ENCODE measurements around the gene REV1. TPM values are rescaled to one million over a fixed set of nuclear protein-coding genes. Genes with fewer than 3 reads are reported as not detected.
A peak's percentile ranks its signal among the peaks of the same experiment; 100 is the strongest.
"Not testable (repeated sequence)": the region's sequence is repeated elsewhere in the genome, so short reads cannot be mapped to it uniquely, and the experiment has no call there.

Gene REV1
- total RNA-seq, 1 donor from 2014 or later = 55.3 TPM

DNA sequence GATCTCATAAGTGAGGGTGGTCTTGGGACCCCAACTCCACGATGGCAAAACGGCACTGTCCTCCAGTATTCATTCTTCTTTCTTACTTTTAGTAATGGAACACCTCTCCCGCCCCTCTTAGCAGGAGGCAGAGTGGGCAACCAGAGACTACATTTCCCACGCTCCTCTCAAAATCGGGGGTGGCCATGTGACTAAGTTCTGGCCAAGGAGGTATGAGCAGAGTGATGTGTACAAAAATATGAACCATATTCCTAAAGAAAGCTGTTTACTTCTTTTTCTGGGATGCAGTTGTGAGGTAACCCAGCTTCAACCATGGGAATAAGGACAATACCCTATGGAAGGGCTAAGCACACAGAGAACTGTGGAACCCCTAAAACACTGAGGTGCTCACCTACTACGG is 12.8 kb downstream of the REV1 start:
- intact Hi-C loops (cut with DNase I) = no loop called here
- Histone ChIP-seq H3K36me3 (no peaks in the 10 kb centered on the region), H3K27ac (no peak overlapping the region), H3K27me3 (no peaks in the 10 kb centered on the region), H3K4me3 (no peak overlapping the region), H3K9me3 (no peaks in the 10 kb centered on the region), H3K4me1 (peaks cover 20% of the 10 kb centered on the region)
- DNase-seq = no peak
- TF ChIP-seq CTCF (IDR thresholded peaks at IDR 0.05) = no peak
- no peak for ATAC-seq

DNA sequence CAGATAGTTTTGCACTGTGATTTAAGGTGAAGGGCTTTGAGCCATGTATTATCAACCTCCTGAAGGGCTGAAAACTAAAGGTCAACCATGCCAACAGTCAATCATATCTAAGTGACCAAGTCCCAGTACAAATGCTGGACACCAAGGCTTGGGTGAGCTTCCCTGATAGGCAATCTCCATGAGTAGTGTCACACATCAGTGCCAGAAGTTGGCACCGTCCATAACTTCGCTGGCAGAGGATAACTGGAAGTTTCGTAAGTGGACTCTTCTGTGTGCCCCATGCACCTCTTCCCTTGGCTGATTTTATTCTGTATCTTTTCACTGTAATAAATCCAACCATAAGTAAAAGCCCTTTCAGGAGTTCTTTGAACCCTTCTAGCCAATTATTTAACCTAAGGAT is 13.2 kb downstream of the REV1 start:
- no peak for TF ChIP-seq CTCF (IDR thresholded peaks at IDR 0.05)
- peaks cover 23% of the 10 kb centered on the region for H3K4me1 ChIP-seq

DNA sequence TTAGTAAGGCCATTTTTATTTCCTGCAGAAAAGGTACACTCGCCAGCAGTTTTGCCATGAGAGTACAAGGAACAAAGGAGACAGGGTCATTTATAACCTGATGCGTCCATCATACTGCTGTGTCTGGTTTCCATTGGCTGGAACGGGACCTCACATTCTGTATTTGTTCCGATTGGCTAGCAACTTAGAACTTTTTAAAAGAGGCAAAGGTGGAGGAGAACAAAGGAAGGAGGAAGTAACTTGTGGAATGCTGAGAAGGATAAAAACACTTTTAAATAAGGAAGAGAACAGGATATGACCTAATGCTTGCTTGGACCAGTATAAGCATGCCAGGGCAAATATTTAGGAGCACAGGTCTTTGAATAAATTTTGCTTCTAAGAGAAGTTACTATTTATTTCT is 14.7 kb downstream of the REV1 start:
- DNase-seq; H3K9me3 ChIP-seq; H3K27me3 ChIP-seq; H3K36me3 ChIP-seq; ATAC-seq; intact Hi-C loops (cut with DNase I); H3K4me3 ChIP-seq: not testable (repeated sequence)
- peak overlapping the region; percentile 40 for H3K27ac ChIP-seq
- H3K4me1 ChIP-seq = peaks cover 23% of the 10 kb centered on the region

More for the DNA sequence above, 13.2 kb downstream of the REV1 start:
- DNase-seq (no peak), ATAC-seq (no peak)
- intact Hi-C loops (cut with DNase I) = no loop called here
- no peaks in the 10 kb centered on the region for H3K9me3 ChIP-seq
- H3K27me3 ChIP-seq = no peaks in the 10 kb centered on the region
- H3K4me3 ChIP-seq = no peak overlapping the region
- no peak overlapping the region for H3K27ac ChIP-seq
- H3K36me3 ChIP-seq = no peaks in the 10 kb centered on the region

DNA sequence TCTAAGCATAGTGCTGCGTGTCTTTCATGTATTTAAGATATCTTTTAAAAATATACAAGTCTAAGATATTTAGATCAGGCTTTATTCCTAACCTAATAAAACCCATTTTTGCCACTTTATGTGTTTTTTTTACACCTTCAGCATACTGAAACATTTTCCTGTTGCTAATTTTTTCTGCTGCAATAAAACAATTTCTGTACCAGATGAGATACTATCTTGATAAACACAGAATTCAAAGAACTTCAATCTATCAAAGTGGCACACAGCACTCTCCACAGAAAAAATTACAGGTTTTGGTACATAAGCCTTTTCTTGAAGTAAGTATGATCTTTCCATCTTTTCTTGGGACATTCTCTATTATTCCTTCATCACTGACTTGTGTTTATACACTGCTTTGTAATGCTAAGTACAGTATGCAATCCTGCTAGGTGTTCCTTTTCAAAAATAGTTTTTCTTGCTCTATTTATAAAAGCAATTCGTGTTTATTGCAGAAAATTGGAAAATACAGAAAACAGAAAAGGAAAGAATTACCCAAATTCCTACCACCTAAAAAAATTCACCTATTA is 16.2 kb downstream of the REV1 start:
- H3K36me3 ChIP-seq = no peaks in the 10 kb centered on the region
- intact Hi-C loops (cut with DNase I) = no loop called here
- no peak for DNase-seq
- ATAC-seq = no peak
- no peak overlapping the region for H3K27ac ChIP-seq
- H3K9me3 ChIP-seq = no peaks in the 10 kb centered on the region
- H3K4me1 ChIP-seq = peaks cover 20% of the 10 kb centered on the region
- no peak for TF ChIP-seq CTCF (IDR thresholded peaks at IDR 0.05)
- no peaks in the 10 kb centered on the region for H3K27me3 ChIP-seq
- no peak overlapping the region for H3K4me3 ChIP-seq

DNA sequence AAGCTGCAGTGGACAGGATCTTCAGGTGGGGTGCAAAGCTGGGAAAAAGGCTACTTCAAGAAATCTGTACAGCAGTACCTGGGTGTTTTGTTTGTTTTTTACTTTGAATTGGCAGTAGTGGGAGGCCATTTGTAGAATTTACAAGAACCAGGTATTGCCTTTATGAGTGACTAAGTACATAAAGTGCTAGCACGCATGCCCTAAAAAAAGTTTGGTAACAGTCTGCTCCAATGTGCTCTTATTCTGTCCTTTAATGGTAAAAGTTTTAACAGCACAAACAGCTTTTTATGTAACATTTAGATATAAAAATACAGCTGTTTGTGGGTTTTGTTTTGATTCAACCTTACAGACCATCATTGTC is 17.2 kb downstream of the REV1 start:
- peaks cover 17% of the 10 kb centered on the region for H3K4me1 ChIP-seq
- H3K27ac ChIP-seq = peak overlapping the region; percentile 26
- TF ChIP-seq CTCF (IDR thresholded peaks at IDR 0.05) = no peak
- no peaks in the 10 kb centered on the region for H3K36me3 ChIP-seq
- DNase-seq (no peak), ATAC-seq (peak; percentile 74)
- intact Hi-C loops (cut with DNase I) = no loop called here
- H3K4me3 ChIP-seq = no peak overlapping the region
- H3K9me3 ChIP-seq = no peaks in the 10 kb centered on the region
- no peaks in the 10 kb centered on the region for H3K27me3 ChIP-seq

DNA sequence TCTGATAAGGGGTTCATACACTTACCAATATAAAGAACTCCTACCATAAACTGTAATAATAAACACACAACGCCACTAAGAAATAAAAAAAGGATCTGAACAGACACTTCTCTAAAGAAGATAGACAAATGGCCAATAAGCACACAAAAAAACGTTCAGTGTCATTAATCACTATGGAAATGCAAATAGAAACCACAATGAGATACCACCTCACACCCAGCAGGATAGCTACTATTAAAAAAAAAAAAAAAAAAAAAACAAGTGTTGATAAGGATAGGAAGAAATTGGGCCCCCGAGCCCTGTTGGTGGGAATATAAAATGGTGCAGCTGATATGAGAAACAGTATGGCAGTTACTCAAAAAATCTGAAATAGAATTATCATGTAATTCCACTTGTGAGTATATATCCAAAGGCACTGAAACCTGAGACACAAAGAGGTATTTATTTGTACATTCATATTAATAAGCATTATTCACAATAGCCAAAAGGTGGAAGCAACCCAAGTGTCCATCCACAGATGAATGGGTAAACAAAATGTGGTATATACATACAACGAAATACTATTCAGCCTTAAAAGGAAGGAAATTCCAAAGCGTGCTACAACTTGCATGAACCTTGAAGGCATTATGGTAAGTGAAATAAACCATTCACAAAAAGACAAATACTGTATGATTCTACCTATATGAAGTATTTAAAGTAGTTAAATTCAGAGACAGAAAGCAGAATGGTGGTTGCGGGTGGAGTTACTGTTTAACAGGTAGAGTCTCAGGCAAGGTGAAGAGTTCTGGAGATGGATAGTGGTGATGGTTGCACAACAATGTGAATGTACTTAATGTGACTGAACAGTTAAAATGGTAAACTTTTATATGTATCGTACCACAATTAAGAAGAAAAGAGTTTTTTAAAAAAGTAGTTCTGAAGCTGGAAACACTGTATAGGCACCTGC is 17.9 kb downstream of the REV1 start:
- Histone ChIP-seq H3K36me3 (no peaks in the 10 kb centered on the region), H3K27me3 (no peaks in the 10 kb centered on the region), H3K4me3 (no peak overlapping the region), H3K4me1 (peaks cover 20% of the 10 kb centered on the region), H3K9me3 (no peaks in the 10 kb centered on the region), H3K27ac (peak overlapping the region; percentile 26)
- intact Hi-C loops (cut with DNase I) = no loop called here
- ATAC-seq (peak; percentile 41), DNase-seq (no peak)
- TF ChIP-seq CTCF (IDR thresholded peaks at IDR 0.05) = no peak

Data from upper lobe of right lung (tissue), 1 donor.